ENCODE data around the gene SPSB4. TPM values are rescaled to one million over a fixed set of nuclear protein-coding genes. Genes with fewer than 3 reads are reported as not detected.

The SPSB4 gene
- total and polyA plus RNA-seq, 7 donors: 0.10 to 1.4 (median 0.44) TPM; not detected in 1

DNA sequence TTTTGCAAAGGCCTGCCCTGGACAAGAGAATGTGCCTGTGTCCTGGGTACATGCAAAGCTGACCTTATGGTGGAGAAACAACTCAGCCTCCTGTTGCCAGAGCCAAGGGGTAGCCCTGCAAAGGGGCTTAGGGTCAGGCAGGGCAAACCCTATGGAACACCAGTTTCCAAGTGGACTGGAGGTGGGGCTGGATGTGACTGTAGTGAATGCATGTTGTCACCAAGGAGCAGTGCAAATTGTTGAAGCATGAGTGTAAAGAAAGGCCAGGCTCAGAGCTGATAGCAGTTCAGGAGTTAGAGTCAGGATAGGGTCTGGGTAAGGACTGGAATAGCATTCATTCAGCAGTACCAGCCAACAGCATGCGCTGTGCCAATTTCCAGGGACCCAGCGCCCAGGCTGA, 97.6 kb downstream of the SPSB4 start:
- no peaks in the 10 kb centered on the region for H3K36me3 ChIP-seq
- H3K4me1 ChIP-seq: peaks cover 0 to 8% (median 2%) of the 10 kb centered on the region in 4 donors
- H3K4me3 ChIP-seq: no peak overlapping the region
- H3K9me3 ChIP-seq: no peaks in the 10 kb centered on the region
- no peak for DNase-seq
- TF ChIP-seq, protein P1, sequence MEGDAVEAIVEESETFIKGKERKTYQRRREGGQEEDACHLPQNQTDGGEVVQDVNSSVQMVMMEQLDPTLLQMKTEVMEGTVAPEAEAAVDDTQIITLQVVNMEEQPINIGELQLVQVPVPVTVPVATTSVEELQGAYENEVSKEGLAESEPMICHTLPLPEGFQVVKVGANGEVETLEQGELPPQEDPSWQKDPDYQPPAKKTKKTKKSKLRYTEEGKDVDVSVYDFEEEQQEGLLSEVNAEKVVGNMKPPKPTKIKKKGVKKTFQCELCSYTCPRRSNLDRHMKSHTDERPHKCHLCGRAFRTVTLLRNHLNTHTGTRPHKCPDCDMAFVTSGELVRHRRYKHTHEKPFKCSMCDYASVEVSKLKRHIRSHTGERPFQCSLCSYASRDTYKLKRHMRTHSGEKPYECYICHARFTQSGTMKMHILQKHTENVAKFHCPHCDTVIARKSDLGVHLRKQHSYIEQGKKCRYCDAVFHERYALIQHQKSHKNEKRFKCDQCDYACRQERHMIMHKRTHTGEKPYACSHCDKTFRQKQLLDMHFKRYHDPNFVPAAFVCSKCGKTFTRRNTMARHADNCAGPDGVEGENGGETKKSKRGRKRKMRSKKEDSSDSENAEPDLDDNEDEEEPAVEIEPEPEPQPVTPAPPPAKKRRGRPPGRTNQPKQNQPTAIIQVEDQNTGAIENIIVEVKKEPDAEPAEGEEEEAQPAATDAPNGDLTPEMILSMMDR (IDR thresholded peaks at IDR 0.05): no peak
- TF ChIP-seq POLR2AphosphoS5 (IDR thresholded peaks at IDR 0.05) (no peak), EP300 (IDR thresholded peaks at IDR 0.05) (no peak), POLR2A (IDR thresholded peaks at IDR 0.05) (no peak)
- intact Hi-C loops (cut with DNase I): no loop called here
- no peaks in the 10 kb centered on the region for H3K27me3 ChIP-seq
- WGBS, 2 donors: 90 to 94% methylated on average over 2 of the region's 2 CpGs
- H3K27ac ChIP-seq: no peak overlapping the region

GRCh38 chr3:141150081-141150830, 99.1 kb downstream of the SPSB4 start:
- 73 to 79% methylated on average over 12 of the region's 12 CpGs for WGBS, 2 donors
- Histone ChIP-seq H3K9me3 (no peaks in the 10 kb centered on the region), H3K27me3 (no peaks in the 10 kb centered on the region), H3K4me3 (no peak overlapping the region), H3K4me1 (peaks cover 0 to 8% (median 2%) of the 10 kb centered on the region in 4 donors), H3K27ac (no peak overlapping the region), H3K36me3 (no peaks in the 10 kb centered on the region)
- intact Hi-C loops (cut with DNase I): no loop called here
- TF ChIP-seq POLR2A (IDR thresholded peaks at IDR 0.05): no peak
- TF ChIP-seq, protein P1 (IDR thresholded peaks at IDR 0.05): no peak
- TF ChIP-seq EP300 (IDR thresholded peaks at IDR 0.05): no peak
- no peak for TF ChIP-seq POLR2AphosphoS5 (IDR thresholded peaks at IDR 0.05)
- DNase-seq: no peak

GRCh38 chr3:141150931-141151330, 99.8 kb downstream of the SPSB4 start:
- intact Hi-C loops (cut with DNase I): no loop called here
- no peaks in the 10 kb centered on the region for H3K36me3 ChIP-seq

DNA sequence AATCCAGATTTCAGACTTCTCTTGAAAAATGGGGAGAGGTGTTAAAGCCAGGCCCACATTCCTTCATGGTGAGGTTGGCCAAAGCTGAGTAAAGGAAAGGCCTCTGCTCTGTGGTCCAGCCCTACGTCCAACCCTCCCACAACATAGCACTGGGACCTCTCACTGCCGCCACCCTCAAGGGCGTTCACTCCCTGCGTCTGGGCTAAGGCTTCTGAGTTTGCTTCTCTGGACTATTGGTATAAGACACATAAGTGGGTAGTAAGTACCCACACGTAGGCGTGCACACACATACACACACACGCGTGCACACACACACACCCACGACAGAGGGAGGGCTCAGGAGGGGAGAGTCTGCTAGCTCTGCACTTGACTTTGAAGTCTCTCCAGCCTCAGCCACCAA, 100.3 kb downstream of the SPSB4 start:
- intact Hi-C loops (cut with DNase I): no loop called here
- Histone ChIP-seq H3K4me3 (no peak overlapping the region), H3K27me3 (no peaks in the 10 kb centered on the region), H3K27ac (no peak overlapping the region), H3K4me1 (peaks cover 0 to 8% (median 2%) of the 10 kb centered on the region in 4 donors), H3K36me3 (no peaks in the 10 kb centered on the region), H3K9me3 (no peaks in the 10 kb centered on the region)
- TF ChIP-seq POLR2AphosphoS5 (IDR thresholded peaks at IDR 0.05) (no peak), EP300 (IDR thresholded peaks at IDR 0.05) (no peak), POLR2A (IDR thresholded peaks at IDR 0.05) (no peak)
- TF ChIP-seq, protein P1 (IDR thresholded peaks at IDR 0.05): no peak
- DNase-seq: no peak
- WGBS, 2 donors: 92 to 94% methylated on average over 9 of the region's 9 CpGs

More at GRCh38 chr3:141150931-141151330, 99.8 kb downstream of the SPSB4 start:
- TF ChIP-seq EP300 (IDR thresholded peaks at IDR 0.05) (no peak), POLR2AphosphoS5 (IDR thresholded peaks at IDR 0.05) (no peak), POLR2A (IDR thresholded peaks at IDR 0.05) (no peak)
- TF ChIP-seq, protein P1 (IDR thresholded peaks at IDR 0.05): no peak
- WGBS, 2 donors: 94 to 95% methylated on average over 2 of the region's 2 CpGs
- no peaks in the 10 kb centered on the region for H3K27me3 ChIP-seq
- H3K9me3 ChIP-seq: no peaks in the 10 kb centered on the region
- H3K27ac ChIP-seq: no peak overlapping the region
- peaks cover 0 to 8% (median 2%) of the 10 kb centered on the region in 4 donors for H3K4me1 ChIP-seq
- no peak for DNase-seq
- H3K4me3 ChIP-seq: no peak overlapping the region
